Measurements from ENCODE around the gene DUOX1. TPM values are rescaled to one million over a fixed set of nuclear protein-coding genes. Genes with fewer than 3 reads are reported as not detected.
A peak's percentile ranks its signal among the peaks of the same experiment; 100 is the strongest.

The DUOX1 gene
- polyA plus RNA-seq, 1 donor from 2014 or later: 1.4 TPM

GRCh38 chr15:45113380-45113990, 16.3 kb upstream of the DUOX1 start:
- Mint-ChIP-seq H3K4me3 (peak overlapping the region; percentile 20 to 82 (median 74)), H3K36me3 (no peaks in the 10 kb centered on the region), H3K27ac (peak overlapping the region in 1 of 3 donors; percentile 36), H3K4me1 (peaks cover 20 to 35% (median 20%) of the 10 kb centered on the region in 3 donors), H3K27me3 (peaks cover 77% of the 10 kb centered on the region), H3K9me3 (no peaks in the 10 kb centered on the region)

GRCh38 chr15:45114076-45114750, 15.6 kb upstream of the DUOX1 start, which contains the start of the genes DUOX2 and DUOXA2:
DUOX2 (minus strand) TSS chr15:45114172; CDS start chr15:45113411, 761 bp downstream.
DUOXA2 (plus strand) TSS chr15:45114326; CDS start chr15:45114606, 280 bp downstream.
- H3K36me3 Mint-ChIP-seq: no peaks in the 10 kb centered on the region
- H3K4me1 Mint-ChIP-seq: peaks cover 20 to 35% (median 20%) of the 10 kb centered on the region in 3 donors
- H3K4me3 Mint-ChIP-seq: peak within 1 kb of the TSS; percentile 60 to 82 (median 74)

GRCh38 chr15:45114751-45115085, 15.1 kb upstream of the DUOX1 start:
- Mint-ChIP-seq H3K27ac (no peak overlapping the region), H3K4me1 (peaks cover 20 to 35% (median 20%) of the 10 kb centered on the region in 3 donors), H3K36me3 (no peaks in the 10 kb centered on the region), H3K4me3 (peak overlapping the region; percentile 60 to 82 (median 74)), H3K27me3 (peaks cover 68% of the 10 kb centered on the region), H3K9me3 (no peaks in the 10 kb centered on the region)

More at GRCh38 chr15:45114076-45114750, 15.6 kb upstream of the DUOX1 start, which contains the start of the genes DUOX2 and DUOXA2:
- Mint-ChIP-seq H3K27me3 (peaks cover 73% of the 10 kb centered on the region), H3K9me3 (no peaks in the 10 kb centered on the region), H3K27ac (peak within 1 kb of the TSS in 1 of 3 donors; percentile 36)

- Mint-ChIP-seq H3K9me3 (no peaks in the 10 kb centered on the region), H3K27me3 (peaks cover 63% of the 10 kb centered on the region), H3K36me3 (no peaks in the 10 kb centered on the region), H3K4me3 (peak overlapping the region in 2 of 4 donors; percentile 27 to 57), H3K27ac (no peak overlapping the region), H3K4me1 (peaks cover 20 to 35% (median 20%) of the 10 kb centered on the region in 3 donors)
Observed at GRCh38 chr15:45115312-45115820, 14.4 kb upstream of the DUOX1 start.

GRCh38 chr15:45116006-45116481, 13.8 kb upstream of the DUOX1 start:
- Mint-ChIP-seq H3K4me3 (peak overlapping the region in 3 of 4 donors; percentile 52 to 84 (median 52)), H3K27ac (no peak overlapping the region), H3K4me1 (peaks cover 20 to 35% (median 24%) of the 10 kb centered on the region in 3 donors), H3K36me3 (no peaks in the 10 kb centered on the region), H3K9me3 (no peaks in the 10 kb centered on the region), H3K27me3 (peaks cover 65% of the 10 kb centered on the region)

GRCh38 chr15:45116482-45117307, 13.1 kb upstream of the DUOX1 start:
- Mint-ChIP-seq H3K9me3 (no peaks in the 10 kb centered on the region), H3K36me3 (no peaks in the 10 kb centered on the region), H3K27ac (no peak overlapping the region), H3K4me1 (peaks cover 20 to 35% (median 24%) of the 10 kb centered on the region in 3 donors), H3K4me3 (peak overlapping the region; percentile 52 to 84 (median 76)), H3K27me3 (peaks cover 65% of the 10 kb centered on the region)

- H3K27ac Mint-ChIP-seq: peak overlapping the region in 2 of 3 donors; percentile 9 to 24
- H3K4me3 Mint-ChIP-seq: peak overlapping the region; percentile 26 to 85 (median 77)
- peaks cover 19 to 29% (median 20%) of the 10 kb centered on the region in 3 donors for H3K4me1 Mint-ChIP-seq
- H3K27me3 Mint-ChIP-seq: peaks cover 62% of the 10 kb centered on the region
- no peaks in the 10 kb centered on the region for H3K9me3 Mint-ChIP-seq
- H3K36me3 Mint-ChIP-seq: no peaks in the 10 kb centered on the region
Observed at GRCh38 chr15:45117308-45118130, 12.3 kb upstream of the DUOX1 start.

- Mint-ChIP-seq H3K27ac (peak overlapping the region in 1 of 3 donors; percentile 9), H3K36me3 (no peaks in the 10 kb centered on the region)
Observed at GRCh38 chr15:45118131-45118588, 11.6 kb upstream of the DUOX1 start.

GRCh38 chr15:45118996-45119395, 10.8 kb upstream of the DUOX1 start:
- H3K9me3 Mint-ChIP-seq: no peaks in the 10 kb centered on the region
- H3K4me1 Mint-ChIP-seq: peaks cover 14 to 20% (median 17%) of the 10 kb centered on the region in 3 donors
- peaks cover 54% of the 10 kb centered on the region for H3K27me3 Mint-ChIP-seq
- no peaks in the 10 kb centered on the region for H3K36me3 Mint-ChIP-seq
- H3K4me3 Mint-ChIP-seq: no peak overlapping the region
- no peak overlapping the region for H3K27ac Mint-ChIP-seq

More at GRCh38 chr15:45118131-45118588, 11.6 kb upstream of the DUOX1 start:
- H3K9me3 Mint-ChIP-seq: no peaks in the 10 kb centered on the region
- H3K4me1 Mint-ChIP-seq: peaks cover 19 to 28% (median 20%) of the 10 kb centered on the region in 3 donors
- H3K4me3 Mint-ChIP-seq: peak overlapping the region; percentile 26 to 85 (median 74)
- H3K27me3 Mint-ChIP-seq: peaks cover 63% of the 10 kb centered on the region

GRCh38 chr15:45120081-45120972, 9.5 kb upstream of the DUOX1 start:
- Mint-ChIP-seq H3K4me3 (no peak overlapping the region), H3K36me3 (no peaks in the 10 kb centered on the region), H3K27ac (peak overlapping the region in 1 of 3 donors; percentile 43)

GRCh38 chr15:45121020-45121419, 8.8 kb upstream of the DUOX1 start:
- Mint-ChIP-seq H3K4me3 (no peak overlapping the region), H3K36me3 (no peaks in the 10 kb centered on the region), H3K4me1 (peaks cover 10 to 12% (median 12%) of the 10 kb centered on the region in 3 donors), H3K9me3 (no peaks in the 10 kb centered on the region), H3K27ac (no peak overlapping the region), H3K27me3 (peaks cover 43% of the 10 kb centered on the region)

More at GRCh38 chr15:45120081-45120972, 9.5 kb upstream of the DUOX1 start:
- Mint-ChIP-seq H3K4me1 (peaks cover 10 to 12% (median 12%) of the 10 kb centered on the region in 3 donors), H3K27me3 (peaks cover 44% of the 10 kb centered on the region), H3K9me3 (no peaks in the 10 kb centered on the region)

GRCh38 chr15:45121706-45122417, 7.9 kb upstream of the DUOX1 start:
- Mint-ChIP-seq H3K36me3 (no peaks in the 10 kb centered on the region), H3K4me1 (peaks cover 6 to 11% (median 7%) of the 10 kb centered on the region in 3 donors), H3K4me3 (no peak overlapping the region), H3K27me3 (peaks cover 36% of the 10 kb centered on the region), H3K9me3 (no peaks in the 10 kb centered on the region), H3K27ac (no peak overlapping the region)

Data from IgD-negative memory B cell (primary cell).